Fibroblast of the conjunctiva (primary cell): ENCODE results near the gene KBTBD13.
A peak's percentile ranks its signal among the peaks of the same experiment; 100 is the strongest.
"Not testable (repeated sequence)": the region's sequence is repeated elsewhere in the genome, so short reads cannot be mapped to it uniquely, and the experiment has no call there.

Experiments
- DNase-seq: peaks from one replicate; pipeline ENCODE4 v3.0.0-alpha.2; 2010; ENCODE audit warnings: low read depth

KBTBD13 gene

DNA sequence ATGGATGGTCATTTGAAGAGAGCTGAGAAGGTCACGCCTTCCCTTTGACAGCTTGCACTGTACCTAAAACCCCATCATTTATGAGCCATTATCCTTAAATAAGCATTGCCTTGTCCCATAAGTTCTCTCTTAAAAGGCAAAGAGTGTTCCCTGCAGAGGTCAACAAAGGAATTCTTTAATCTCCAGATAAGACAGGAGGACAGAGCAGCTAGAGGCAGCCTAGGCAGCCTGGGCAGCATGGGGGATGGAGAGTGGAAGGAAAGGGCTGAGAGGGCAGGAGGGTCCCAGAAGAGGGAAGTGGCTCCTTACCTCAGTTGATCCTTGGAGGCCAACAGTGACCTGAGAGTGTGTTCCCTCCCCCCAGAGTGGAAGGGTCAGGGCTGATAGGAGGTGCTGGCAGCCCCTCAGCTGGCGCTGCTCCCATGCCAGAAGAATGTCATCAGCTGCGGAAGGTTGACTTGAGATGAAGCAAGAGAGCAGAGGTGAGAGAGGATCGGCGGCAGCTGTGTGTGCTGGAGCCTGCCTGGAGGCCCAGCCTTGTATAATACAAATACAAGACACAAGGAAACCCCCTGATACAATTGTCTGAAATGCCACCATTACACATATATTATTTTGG is 12.8 kb downstream of the KBTBD13 start:
- no peak for DNase-seq

DNA sequence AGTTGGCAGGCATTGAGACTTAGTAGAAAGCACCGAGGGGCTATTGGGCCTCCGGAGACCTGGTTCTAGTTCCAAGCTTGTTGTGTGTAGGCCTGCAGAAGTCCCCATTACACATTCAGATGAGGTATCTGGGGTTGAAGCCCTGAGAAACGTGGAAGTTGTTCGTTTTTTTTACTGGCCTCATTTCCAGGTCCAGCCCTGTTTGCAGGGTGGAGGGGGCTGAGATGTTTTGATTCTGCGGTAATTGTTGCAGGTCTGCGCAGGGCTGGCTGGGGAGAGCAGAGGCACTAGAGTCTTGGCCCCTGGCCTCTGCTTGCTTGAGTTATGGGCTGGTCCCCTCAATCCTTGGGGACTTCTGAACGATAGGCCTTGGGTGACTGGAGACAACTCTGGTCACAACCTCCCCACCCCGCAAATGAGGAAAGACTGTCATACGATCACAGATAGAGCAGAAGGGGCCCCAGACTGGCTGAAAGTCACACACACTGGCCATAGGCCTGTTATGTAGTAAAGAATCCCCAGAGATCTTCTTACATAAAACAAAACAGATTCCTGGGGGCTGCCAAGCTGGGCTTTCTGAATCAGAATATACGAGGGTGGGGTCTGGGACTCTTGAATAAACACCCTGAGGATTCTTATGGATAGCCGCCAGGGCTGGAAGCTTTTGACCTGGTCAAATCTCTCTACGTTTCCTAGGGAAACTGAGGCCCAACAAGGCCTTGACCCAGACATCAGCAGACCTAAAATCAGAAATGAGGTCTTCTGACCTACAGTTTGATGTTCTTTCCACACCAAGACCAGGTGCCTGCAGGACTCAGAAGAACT is 15.6 kb downstream of the KBTBD13 start:
- no peak for DNase-seq

DNA sequence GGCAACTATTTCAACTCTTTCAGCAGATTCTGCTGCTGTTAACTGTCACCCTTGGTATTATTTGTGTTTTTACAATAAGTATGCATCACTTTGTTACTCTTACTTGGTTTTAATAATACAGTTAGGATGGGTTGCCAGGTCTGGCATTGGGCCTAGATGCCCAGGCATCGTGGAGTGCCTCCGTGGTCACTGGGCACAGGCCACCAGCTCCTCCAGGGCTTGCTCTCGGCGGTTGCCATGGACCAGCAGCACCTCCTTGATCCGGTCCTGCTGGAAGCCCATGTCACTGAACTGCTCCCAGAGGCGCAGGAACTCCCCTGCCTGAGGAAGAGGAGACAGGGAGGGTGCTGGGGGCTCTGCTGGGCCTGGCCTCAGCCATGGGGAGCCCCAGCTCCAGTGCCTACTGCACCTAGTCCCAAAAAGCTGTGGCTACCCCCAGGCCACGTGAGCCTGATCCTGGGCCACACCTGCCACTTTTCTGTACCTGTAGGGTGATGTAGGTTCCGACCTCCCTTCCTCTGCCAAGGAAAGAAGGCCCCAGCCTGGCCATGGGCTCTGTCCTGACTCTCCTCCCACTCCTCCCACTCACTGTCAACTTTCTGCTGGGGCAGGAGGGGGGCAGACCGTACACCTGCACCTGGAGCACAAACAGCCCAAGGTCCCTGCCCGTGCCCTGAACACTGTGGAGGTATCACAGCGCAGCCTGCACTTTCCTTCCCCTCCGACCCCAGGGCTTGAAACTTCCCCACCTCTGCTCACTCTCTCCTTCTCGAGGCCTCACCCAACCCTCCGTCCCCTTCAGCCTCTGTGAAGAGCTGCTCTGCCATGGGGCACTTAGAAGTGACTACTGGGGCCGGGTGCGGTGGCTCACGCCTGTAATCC is 16.6 kb downstream of the KBTBD13 start:
- DNase-seq = no peak

DNA sequence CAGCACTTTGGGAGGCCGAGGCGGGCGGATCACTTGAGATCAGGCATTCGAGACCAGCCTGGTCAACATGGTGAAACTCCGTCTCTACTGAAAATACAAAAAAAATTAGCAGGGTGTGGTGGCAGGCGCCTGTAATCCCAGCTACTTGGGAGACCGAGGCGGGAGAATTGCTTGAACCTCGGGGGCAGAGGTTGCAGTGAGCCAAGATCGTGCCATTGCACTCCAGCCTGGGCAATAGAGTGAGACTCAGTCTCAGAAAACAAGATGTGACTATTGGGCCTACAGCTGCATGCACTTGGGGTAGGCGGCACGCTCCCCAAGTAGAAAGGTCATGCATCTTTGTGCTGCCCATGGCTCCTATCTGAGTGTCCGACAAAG is 17.2 kb downstream of the KBTBD13 start:
- not testable (repeated sequence) for DNase-seq

DNA sequence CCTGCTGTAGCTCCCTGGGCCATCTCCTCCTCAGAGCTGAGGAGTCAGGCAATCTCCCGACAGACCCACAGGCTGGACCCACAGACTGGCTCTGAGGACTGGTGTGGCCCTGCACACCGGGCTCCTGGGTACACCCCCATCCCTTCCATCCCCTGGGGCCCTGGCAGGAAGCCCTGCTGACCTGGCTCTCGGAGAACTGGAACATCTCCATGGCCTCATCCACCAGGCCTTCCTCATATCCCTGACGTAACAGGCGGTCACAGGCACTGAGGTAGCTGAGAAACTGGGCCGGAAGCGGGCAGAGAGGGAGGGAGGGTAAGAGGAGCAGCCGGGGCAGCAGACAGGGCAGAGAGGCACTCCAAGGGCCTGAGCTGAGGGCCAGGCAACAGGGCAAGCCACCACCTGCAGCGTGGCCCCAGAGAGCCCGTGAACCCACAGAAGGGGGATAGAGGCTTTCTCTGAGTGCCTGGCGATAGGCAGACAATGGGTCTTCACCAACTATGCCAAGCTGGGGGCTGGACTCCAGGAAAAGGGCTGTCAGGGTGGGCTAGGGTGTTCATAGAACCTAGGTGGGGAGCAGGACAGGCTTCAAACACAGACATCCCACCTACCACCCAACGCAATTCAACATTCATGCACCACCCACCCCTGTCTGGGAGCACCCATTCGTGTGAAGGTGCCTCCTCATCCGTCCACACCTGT is 17.9 kb downstream of the KBTBD13 start:
- DNase-seq = no peak

- DNase-seq = no peak
These were observed 18.6 kb downstream of the KBTBD13 start for GRCh38 chr15:65095011-65095746.

DNA sequence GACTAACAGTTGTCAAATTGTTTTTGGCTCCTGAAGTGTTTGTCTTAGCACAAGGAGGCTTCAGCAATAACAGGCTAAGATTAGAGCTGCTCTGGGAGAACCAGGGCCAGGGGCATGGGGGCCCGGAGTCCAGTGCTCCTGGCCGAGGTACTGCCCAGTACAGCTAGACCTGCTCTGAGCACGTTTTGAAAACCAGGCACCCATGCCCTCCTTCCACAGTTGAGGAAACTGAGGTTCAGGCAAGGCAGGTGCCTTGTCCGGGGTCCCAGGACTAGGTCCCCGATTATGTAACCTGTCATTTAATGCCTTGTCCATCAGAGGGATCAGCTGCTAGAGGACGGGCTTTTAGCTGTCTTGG is 19.2 kb downstream of the KBTBD13 start:
- no peak for DNase-seq

DNA sequence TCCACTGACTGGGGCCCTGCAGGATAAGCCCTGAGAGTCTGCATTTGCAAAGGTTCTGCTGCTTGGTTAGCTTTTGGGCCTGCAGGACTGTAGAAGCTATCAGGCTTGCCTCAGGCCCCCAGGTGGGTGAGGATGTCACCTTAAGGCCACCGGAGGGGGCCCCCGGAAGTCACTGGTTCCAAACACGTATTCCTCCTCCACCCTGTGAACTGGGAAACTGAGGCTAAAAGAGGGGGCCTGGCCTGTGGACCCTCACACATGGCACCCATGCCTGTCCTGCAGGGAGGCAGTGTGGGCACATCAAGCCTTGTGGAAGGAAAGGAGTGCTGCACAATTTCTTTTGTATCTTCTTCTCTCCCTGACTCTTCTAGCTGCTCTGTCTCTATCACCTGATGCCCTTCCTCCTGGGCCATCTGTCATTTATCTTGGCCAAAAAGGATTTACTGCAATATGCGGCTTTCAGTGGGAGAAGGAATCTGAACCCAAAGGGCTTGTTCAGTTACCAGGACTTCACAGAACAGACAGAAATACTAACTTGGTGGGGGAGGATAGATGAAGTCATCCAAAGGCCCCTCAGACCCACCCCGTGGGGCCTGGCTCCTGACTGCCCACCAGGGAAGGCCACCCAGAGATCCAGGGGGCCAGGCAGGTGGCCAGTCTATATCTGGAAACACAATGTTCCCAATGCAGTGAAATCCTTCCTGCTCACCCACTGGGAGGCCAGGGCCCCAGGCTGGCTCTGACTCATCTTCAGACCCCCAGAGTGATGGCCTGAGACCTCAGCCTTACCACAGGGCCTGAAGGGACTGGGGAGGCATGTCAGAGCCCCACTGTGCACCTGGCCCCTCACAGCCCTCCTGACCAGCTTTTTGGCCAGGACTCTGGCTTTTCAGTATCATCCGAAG is 20.2 kb downstream of the KBTBD13 start:
- no peak for DNase-seq

GRCh38 chr15:65097651-65098263 is 21.2 kb downstream of the KBTBD13 start:
- DNase-seq = no peak

DNA sequence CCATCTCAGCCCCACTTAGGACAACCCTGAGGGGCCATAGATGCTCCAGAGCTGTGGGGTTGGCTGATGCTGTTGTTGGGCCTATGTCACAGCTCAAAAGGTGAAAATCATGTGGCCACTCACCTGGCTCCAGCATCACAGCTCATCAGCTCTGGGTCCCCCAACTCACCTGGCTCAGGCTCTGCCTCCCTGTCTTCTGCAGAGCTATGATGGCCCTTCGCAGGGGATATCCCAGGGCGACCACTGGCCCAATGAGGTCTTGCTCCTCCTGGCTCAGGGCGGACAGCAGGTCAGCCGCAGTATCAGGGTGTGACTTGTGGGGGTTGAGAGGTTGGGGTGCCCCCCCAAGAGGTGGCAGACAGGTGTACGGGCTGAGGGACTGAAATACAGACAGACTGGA is 22.8 kb downstream of the KBTBD13 start:
- DNase-seq = no peak

- DNase-seq = not testable (repeated sequence)
These were observed 23.3 kb downstream of the KBTBD13 start for GRCh38 chr15:65099801-65100200.

DNA sequence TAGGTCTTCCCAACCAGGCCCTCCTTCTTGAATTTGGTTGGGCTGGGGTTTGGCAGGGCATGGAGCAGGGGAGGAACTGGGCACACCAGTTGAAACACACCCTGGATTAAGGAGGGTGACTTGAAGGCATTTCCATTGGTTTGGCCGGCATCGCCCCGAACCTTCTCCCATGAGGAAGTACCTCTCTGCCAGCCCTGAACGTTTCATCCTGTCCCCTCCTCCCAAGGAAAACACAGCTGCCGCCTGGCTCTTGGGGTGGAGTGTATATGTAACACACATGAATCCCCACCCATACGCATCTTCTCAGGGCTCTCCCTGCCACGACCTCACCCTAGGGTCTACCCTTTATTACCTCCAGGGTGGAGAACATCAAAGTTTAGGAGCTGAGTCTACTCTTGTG is 23.9 kb downstream of the KBTBD13 start:
- no peak for DNase-seq

GRCh38 chr15:65101411-65101890 is 24.9 kb downstream of the KBTBD13 start:
- DNase-seq = peak; percentile 51

DNA sequence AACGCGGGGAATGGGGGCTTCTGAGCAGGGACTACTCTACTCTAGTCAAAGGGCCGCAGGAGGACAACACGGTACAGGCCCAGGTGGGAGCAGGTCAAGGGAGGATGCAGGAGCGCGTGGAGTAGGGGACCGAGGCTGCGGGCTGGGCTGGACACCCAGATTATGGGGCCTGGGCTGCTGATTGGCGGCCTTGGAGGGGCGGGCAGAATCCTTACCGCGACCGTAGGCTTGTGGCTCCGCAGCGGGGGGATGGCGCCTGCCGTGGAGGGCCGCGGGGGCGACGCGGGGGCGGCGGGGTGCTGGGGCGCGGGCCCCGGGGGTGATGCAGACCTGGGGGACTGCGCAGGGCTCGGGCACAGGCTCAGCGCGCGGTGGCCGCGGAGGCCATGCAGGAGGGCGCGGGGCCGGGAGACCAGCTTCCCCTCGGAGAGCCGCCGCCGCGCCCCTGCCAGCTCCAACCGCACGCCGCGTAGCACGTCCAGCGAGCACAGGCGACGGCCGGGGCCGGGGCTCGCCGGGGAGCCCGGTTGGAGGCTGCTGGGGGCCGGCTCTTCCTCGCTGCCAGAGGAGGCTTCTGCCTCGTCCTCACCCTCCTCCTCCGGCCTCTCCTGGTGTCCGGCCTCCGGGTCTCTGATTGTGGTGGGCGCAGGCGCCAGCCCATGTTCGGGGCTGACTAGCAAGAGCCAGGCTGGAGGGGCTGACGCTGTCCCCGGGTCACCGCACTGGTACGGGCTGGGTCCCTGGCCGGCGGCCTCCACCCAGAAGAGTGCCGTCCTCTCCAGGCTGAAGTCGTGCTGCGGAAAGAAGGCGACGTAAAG is 25.6 kb downstream of the KBTBD13 start:
- DNase-seq = no peak

DNA sequence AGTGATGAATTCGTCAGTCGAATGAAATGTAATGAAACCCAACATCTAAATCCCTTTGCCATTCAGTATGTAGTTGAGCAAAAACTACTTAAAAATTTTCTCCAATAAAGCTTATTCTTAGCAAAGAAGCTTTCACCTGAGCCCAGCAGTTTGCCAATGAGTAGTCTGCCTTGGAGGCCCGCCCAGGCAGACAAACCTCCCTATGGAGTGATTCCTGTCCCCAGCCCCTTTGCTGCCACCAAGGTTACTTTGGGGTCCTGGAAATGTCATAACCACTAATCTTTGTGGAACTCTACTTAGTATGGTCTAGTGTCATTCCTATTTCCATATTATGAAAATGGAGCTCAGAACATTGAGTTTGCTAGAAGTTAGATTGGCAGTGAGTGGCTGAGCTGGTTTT is 26.4 kb downstream of the KBTBD13 start:
- DNase-seq = no peak

DNA sequence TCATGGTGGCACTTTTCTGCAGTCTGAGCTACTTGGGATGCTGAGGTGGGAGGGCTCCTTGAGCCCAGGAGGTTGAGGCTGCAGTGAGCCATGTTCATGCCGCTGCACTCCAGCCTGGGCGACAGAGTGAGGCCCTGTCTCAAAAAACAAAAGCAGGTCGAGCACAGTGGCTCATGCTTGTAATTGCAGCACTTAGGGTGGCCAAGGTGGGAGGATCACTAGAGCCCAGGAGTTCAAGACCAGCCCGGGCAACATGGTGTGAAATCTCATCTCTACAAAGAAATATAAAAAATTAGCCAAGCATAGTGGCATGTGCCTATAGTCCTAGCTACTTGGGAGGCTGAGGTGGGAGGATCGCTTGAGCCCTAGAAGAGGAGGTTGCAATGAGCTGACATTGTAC is 28.5 kb downstream of the KBTBD13 start:
- DNase-seq = no peak

GRCh38 chr15:65106011-65106590 is 29.6 kb downstream of the KBTBD13 start:
- DNase-seq = no peak

DNA sequence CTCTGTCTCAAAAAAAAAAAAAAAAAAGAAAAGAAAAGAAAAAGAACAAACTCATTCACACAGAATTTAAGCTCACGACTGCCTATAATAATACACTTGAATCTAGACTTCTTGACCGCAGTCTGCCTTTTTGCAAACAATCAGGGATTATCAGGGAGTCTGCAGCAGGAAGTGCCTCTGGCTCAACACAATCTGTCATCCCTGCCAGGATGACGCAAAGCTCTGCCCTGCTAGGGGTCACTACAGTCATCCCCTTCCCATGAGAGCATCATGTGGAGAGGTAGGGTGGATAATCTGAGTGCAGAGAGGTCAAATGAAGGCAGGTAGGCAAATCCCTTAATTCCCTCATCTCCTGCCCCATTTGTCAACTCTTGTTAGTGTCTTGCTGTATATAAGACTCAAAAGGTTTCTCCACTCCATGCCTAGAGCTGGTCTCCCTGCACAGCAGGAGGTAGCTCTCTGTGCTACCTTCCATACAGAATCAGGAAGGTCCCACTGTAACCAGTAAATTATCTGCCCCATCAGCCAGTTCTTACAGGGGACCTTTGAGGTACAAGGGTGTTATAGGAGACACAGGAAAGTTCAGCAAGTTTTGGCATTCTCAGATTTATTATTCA is 34.2 kb downstream of the KBTBD13 start:
- DNase-seq = no peak
